Measurements from ENCODE around the gene GPER1. TPM values are rescaled to one million over a fixed set of nuclear protein-coding genes. Genes with fewer than 3 reads are reported as not detected.

The GPER1 gene
- total RNA-seq, 1 experiment from 2014 or later: 0.28 TPM

DNA sequence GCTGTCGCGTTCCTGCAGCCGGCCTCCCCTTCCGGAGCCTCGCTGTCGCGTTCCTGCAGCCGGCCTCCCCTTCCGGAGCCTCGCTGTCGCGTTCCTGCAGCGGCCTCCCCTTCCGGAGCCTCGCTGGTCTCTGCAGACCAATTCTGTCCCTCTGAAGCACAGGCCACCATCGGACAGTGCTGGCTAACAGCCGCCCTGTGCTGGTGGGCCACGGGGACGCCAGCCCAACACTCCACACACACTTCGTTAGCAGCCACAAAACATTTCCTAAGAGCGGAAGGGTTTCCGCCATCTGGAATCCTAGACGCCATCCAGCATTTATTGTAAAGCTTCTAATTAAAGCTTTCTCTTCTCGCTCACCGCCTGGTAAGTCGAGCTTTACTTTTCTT, 11.2 kb downstream of the GPER1 start:
- Mint-ChIP-seq H3K4me1 (ENCODE audit: insufficient read depth, unreplicated experiment) (no peaks in the 10 kb centered on the region), H3K36me3 (ENCODE audit: insufficient read depth, unreplicated experiment) (peaks cover 19% of the 10 kb centered on the region), H3K27ac (ENCODE audit: low read depth, unreplicated experiment) (no peak overlapping the region), H3K9me3 (ENCODE audit: unreplicated experiment) (no peaks in the 10 kb centered on the region), H3K4me3 (ENCODE audit: unreplicated experiment) (no peak overlapping the region), H3K27me3 (ENCODE audit: insufficient read depth, unreplicated experiment) (no peaks in the 10 kb centered on the region)
- no peak for DNase-seq (ENCODE audit: unreplicated experiment)
- no TSS peak for BruUV-seq (replicated peaks)
- ChIA-PET POLR2A (interaction anchor here (0.5 kb wide), 1 partner anchor 106 kb away, joined by 3 read pairs; no protein-coding TSS in a partner anchor), CTCF (interaction anchor here (1.0 to 1.2 kb wide), 2 partner anchors 13 to 106 kb away, joined by 3 to 7 read pairs; no protein-coding TSS in a partner anchor)
- TF ChIP-seq, protein P1, sequence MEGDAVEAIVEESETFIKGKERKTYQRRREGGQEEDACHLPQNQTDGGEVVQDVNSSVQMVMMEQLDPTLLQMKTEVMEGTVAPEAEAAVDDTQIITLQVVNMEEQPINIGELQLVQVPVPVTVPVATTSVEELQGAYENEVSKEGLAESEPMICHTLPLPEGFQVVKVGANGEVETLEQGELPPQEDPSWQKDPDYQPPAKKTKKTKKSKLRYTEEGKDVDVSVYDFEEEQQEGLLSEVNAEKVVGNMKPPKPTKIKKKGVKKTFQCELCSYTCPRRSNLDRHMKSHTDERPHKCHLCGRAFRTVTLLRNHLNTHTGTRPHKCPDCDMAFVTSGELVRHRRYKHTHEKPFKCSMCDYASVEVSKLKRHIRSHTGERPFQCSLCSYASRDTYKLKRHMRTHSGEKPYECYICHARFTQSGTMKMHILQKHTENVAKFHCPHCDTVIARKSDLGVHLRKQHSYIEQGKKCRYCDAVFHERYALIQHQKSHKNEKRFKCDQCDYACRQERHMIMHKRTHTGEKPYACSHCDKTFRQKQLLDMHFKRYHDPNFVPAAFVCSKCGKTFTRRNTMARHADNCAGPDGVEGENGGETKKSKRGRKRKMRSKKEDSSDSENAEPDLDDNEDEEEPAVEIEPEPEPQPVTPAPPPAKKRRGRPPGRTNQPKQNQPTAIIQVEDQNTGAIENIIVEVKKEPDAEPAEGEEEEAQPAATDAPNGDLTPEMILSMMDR (IDR thresholded peaks at IDR 0.05; ENCODE audit: unreplicated experiment): no peak
- intact Hi-C loops (cut with micrococcal nuclease): no loop called here

DNA sequence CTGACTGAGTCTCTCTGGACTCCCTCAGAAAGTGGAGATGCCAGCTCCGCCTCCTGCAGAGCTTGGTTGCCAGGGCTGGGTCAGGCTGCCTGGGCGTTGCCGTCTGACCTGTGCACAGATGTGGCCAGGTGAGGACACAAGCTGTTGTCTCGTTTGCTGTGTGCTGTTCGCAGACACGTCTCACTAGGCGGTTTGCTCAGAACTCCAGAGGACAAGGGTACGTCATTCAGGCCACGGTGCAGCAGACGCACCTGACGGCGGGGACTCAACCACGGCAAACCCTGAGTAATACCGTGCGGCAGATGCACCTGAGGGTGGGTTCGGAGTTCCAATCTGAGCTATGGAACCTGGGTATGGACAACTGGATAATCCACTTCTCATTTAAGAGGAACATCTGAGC, 11.7 kb downstream of the GPER1 start:
- no peak overlapping the region for H3K4me3 Mint-ChIP-seq (ENCODE audit: unreplicated experiment)
- BruUV-seq (replicated peaks): no TSS peak
- TF ChIP-seq, protein P1 (IDR thresholded peaks at IDR 0.05; ENCODE audit: unreplicated experiment): no peak
- no peak for DNase-seq (ENCODE audit: unreplicated experiment)
- POLR2A ChIA-PET: interaction anchor here (0.5 kb wide), 1 partner anchor 106 kb away, joined by 3 read pairs; no protein-coding TSS in a partner anchor
- no peaks in the 10 kb centered on the region for H3K4me1 Mint-ChIP-seq (ENCODE audit: insufficient read depth, unreplicated experiment)
- no peaks in the 10 kb centered on the region for H3K27me3 Mint-ChIP-seq (ENCODE audit: insufficient read depth, unreplicated experiment)
- CTCF ChIA-PET: interaction anchor here (0.8 to 1.2 kb wide), 3 partner anchors 9 to 106 kb away, joined by 3 to 7 read pairs (median 4); no protein-coding TSS in a partner anchor
- peaks cover 14% of the 10 kb centered on the region for H3K36me3 Mint-ChIP-seq (ENCODE audit: insufficient read depth, unreplicated experiment)
- no peaks in the 10 kb centered on the region for H3K9me3 Mint-ChIP-seq (ENCODE audit: unreplicated experiment)
- H3K27ac Mint-ChIP-seq (ENCODE audit: low read depth, unreplicated experiment): no peak overlapping the region
- intact Hi-C loops (cut with micrococcal nuclease): no loop called here

DNA sequence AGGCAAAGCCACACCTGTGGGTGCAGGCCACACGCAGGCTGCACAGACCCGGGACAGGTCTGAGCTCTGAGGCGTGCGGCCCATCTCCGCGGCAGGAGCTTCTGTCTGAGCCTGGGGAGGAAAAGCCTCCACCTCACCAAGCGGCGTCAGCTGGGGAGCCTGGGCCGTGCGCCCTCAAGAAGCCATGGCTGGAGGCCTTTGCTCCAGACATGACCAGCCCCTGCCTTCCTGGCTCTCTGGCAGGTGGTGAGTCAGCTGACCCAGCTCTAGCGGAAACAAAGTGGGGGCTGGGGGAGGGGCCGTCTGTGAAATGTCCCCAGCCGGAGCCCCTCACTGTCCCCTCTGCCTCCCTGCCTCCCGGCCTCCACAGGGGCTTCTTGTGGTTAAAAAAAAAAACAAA, 12.5 kb downstream of the GPER1 start:
- intact Hi-C loops (cut with micrococcal nuclease): no loop called here
- Mint-ChIP-seq H3K36me3 (ENCODE audit: insufficient read depth, unreplicated experiment) (peaks cover 12% of the 10 kb centered on the region), H3K4me1 (ENCODE audit: insufficient read depth, unreplicated experiment) (no peaks in the 10 kb centered on the region), H3K27me3 (ENCODE audit: insufficient read depth, unreplicated experiment) (no peaks in the 10 kb centered on the region), H3K4me3 (ENCODE audit: unreplicated experiment) (no peak overlapping the region), H3K9me3 (ENCODE audit: unreplicated experiment) (no peaks in the 10 kb centered on the region), H3K27ac (ENCODE audit: low read depth, unreplicated experiment) (no peak overlapping the region)
- TF ChIP-seq, protein P1 (IDR thresholded peaks at IDR 0.05; ENCODE audit: unreplicated experiment): no peak
- ChIA-PET POLR2A (no interaction called here), CTCF (interaction anchor here (0.5 to 0.8 kb wide), 2 partner anchors 9 to 26 kb away, joined by 3 to 4 read pairs; no protein-coding TSS in a partner anchor)
- DNase-seq (ENCODE audit: unreplicated experiment): no peak
- BruUV-seq (replicated peaks): no TSS peak

DNA sequence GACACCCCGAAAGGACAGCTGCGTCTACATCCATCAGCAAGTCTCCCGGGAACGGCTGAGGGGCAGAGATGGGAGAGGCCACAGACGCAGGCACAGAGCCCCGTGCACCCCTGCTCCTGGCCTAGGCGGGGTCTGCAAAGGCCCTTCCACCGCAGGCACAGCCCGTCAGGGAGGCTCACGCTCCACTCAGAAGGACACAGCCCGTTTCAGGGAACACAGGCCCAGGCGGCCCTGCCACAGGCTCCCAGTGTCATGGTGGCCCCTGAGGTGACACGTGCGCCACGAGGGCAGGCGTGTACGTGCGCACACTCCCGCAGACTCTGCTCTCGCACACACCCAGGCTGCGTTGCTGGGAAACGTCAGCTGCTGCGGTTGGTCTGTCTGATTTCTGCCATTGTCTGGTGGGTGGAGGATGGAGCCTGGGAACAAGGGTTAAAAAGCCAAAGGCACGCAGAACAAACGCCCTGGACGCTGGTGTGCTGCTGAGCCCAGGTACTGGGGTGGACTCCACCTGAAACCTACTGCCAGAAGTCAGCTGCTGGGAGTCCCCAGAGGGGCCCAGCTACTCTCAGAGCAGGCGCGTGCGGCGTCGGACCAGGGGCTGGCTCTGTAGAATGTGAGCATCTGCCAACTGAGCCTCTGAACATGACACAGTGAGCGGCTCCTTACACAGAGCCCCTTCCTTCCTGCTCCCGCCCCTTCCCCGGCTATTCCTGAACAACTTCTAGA, 13.1 kb downstream of the GPER1 start:
- Mint-ChIP-seq H3K4me3 (ENCODE audit: unreplicated experiment) (no peak overlapping the region), H3K9me3 (ENCODE audit: unreplicated experiment) (no peaks in the 10 kb centered on the region), H3K27me3 (ENCODE audit: insufficient read depth, unreplicated experiment) (no peaks in the 10 kb centered on the region), H3K4me1 (ENCODE audit: insufficient read depth, unreplicated experiment) (no peaks in the 10 kb centered on the region), H3K27ac (ENCODE audit: low read depth, unreplicated experiment) (no peak overlapping the region), H3K36me3 (ENCODE audit: insufficient read depth, unreplicated experiment) (peaks cover 12% of the 10 kb centered on the region)
- no TSS peak for BruUV-seq (replicated peaks)
- ChIA-PET POLR2A (no interaction called here), CTCF (interaction anchor here (1.2 to 1.9 kb wide), 2 partner anchors 15 to 35 kb away, joined by 4 to 6 read pairs; no protein-coding TSS in a partner anchor)
- TF ChIP-seq, protein P1 (IDR thresholded peaks at IDR 0.05; ENCODE audit: unreplicated experiment): no peak
- no peak for DNase-seq (ENCODE audit: unreplicated experiment)
- intact Hi-C loops (cut with micrococcal nuclease): no loop called here

All from MCF 10A (cell line).